Right cardiac atrium (tissue), 5 donors: ENCODE measurements around the gene LRP3. TPM values are rescaled to one million over a fixed set of nuclear protein-coding genes. Genes with fewer than 3 reads are reported as not detected.

Source experiments
- ATAC-seq, 2 donors: fragments of 200-7000 bp; cut with Tn5 transposase; one replicate each; pipeline versions ENCODE4 v1.8.0 to v1.9.1; 2020; ENCODE audit warnings: moderate library complexity in 2 of 2, mild to moderate bottlenecking in 1 of 2
- DNase-seq, 3 donors: peaks; one replicate each; pipeline ENCODE4 v3.0.0-alpha.2; 2020
- H3K27ac ChIP-seq: one replicate; pipeline ENCODE4 v1.5.1; 2013; ENCODE audit warnings: mild to moderate bottlenecking, low read length, control low read depth, moderate library complexity
- H3K27me3 ChIP-seq: one replicate; pipeline ENCODE4 v1.6.1; 2013; ENCODE audit not compliant: control insufficient read depth, insufficient read depth
- H3K4me1 ChIP-seq: one replicate; pipeline ENCODE4 v1.6.1; 2013; ENCODE audit warnings: low read length; ENCODE audit not compliant: control insufficient read depth, insufficient read depth
- H3K4me3 ChIP-seq: one replicate; pipeline ENCODE4 v1.5.1; 2013; ENCODE audit warnings: low read length, control low read depth
- H3K9me3 ChIP-seq: one replicate; pipeline ENCODE4 v1.6.1; 2013; ENCODE audit warnings: low read length; ENCODE audit not compliant: control insufficient read depth
- WGBS: extraction: QIAGEN DNeasy Blood & Tissue Kit; methylation state at CpG from one replicate; pipeline ENCODE4 v1.1.7; 2013; 5-methylcytosine and 5-hydroxymethylcytosine counted together
- intact Hi-C, 4 donors: fragments of 100-400 bp; cut with DNase I; formaldehyde crosslinking; loops; one replicate each; pipeline versions ENCODE4 v1.11.0 to v1.14.0; 2022 to 2023
- polyA plus RNA-seq: library from polyadenylated mRNA; stranded (reverse); fragments of 200-250 nt; gene quantifications from one replicate; pipeline ENCODE4 v1.2.3, GENCODE V29; 2013
- total RNA-seq, 4 donors: library from RNA; stranded (reverse); fragmentation: NEBNext Ultra II Directional; extraction: Animal tissue kit (Norgen Biotek cat#: 25700); gene quantifications; one replicate each; pipeline ENCODE4 v1.2.1, GENCODE V29; 2021
- donor health status: healthy with polysubstance abuse.
- donor health status: DM: no; HTN: yes; CAD: no.
- donor health status: DM: no; HTN: no; CAD: no.
- donor health status: DM: no; HTN: yes; CAD: no; lungs with severe emphysema.
- donor health status: DM: yes; HTN: yes; CAD: no.

Gene LRP3
- total and polyA plus RNA-seq, 5 donors: 13.2 to 20.7 (median 14.8) TPM

DNA sequence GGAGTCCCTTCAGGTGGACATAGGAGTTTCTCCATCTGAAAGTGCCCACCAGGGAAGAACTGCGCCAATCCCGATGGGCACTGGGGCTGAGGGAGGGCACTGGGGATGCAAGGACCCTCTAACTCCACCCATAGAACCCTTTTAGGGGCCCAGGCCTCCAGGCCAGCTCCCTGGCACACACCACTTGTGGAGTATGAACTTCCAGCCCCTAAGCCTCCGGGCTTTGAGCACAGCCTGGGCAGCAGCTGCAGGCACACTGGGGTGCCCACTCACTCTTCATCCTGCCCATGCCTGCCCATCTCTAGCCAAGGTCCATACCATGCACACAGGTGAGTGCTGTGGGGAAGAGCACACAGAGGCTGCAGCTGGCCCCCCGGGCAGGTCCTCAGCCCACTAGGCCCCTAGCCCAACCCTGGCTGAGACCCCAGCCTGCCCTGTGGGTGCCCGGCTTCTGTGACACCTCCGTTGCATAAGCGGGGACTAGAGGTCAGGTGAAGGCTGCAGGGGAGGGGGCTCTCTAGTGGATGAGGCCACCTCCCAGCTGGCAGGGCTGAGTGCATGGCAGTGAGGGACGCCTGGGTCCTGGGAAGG lies 46.1 kb downstream of the LRP3 start:
- Histone ChIP-seq H3K4me1 (no peaks in the 10 kb centered on the region), H3K9me3 (no peaks in the 10 kb centered on the region), H3K27ac (no peak overlapping the region), H3K27me3 (no peaks in the 10 kb centered on the region), H3K4me3 (no peak overlapping the region)
- ATAC-seq: no peak
- DNase-seq: peak in 1 of 3 donors; percentile 14
- intact Hi-C loops: loop anchor here in 1 of 4 donors (2.0 kb wide), 1 partner anchor 167 kb away; no protein-coding TSS in a partner anchor
- 79% methylated on average over 8 of the region's 8 CpGs for WGBS

DNA sequence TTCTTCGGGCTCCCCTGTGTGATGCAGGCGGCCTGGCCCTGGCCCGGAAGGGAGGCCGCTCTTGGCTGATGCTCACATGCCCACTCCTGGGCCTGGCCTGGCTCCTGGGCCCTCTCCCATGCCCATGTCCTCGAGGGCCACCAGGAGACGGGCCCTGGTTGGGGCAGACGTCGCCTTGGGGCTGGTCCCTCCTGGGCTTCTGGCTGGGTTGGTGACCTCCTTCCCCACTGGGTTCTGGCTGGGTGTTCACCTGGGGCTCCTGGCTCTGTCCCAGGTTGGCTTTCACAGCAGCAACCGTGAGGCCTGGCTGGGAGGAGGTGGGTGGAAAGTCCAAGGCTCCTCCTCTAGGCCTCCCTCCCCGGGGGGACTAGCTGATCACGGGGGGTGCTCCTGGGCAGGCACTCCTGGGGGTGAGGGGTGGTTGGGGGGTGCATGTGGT lies 47.0 kb downstream of the LRP3 start:
- intact Hi-C loops: loop anchor here in 1 of 4 donors (2.0 kb wide), 1 partner anchor 166 kb away; no protein-coding TSS in a partner anchor
- Histone ChIP-seq H3K4me3 (no peak overlapping the region), H3K4me1 (no peaks in the 10 kb centered on the region), H3K27me3 (no peaks in the 10 kb centered on the region), H3K9me3 (no peaks in the 10 kb centered on the region), H3K27ac (no peak overlapping the region)
- no peak for ATAC-seq
- DNase-seq: peak in 1 of 3 donors; percentile 55
- 68% methylated on average over 11 of the region's 11 CpGs for WGBS

DNA sequence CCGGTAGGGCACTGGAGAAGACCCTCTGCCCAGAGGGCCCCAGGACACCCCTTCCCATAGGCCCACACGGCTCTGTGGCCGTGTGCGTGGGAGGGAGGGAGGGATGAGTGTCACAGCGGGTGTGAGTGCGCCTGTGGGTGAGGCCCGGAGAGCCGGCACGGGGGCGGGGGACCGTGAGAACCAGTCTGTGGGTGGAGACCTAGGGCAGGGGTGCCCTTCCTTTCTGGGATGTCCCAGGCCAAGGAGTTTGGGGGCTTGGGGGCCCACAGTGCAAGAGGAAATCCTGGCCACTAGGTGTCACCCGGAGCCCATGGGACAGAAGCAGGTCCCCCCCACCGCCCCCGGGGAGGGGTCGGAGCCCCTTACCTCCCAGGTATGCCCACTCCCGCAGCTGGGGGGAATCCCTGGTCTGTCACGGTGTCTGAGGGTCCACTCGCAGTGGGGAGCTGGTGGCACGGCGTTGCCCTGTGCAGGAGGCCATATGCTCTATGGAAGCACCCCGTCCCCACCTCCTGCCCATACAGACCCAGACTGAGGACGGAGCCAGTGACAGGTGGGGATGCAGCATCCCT lies 47.5 kb downstream of the LRP3 start:
- intact Hi-C loops: loop anchor here in 2 of 4 donors (2.0 kb wide), 1 partner anchor 165 kb away; no protein-coding TSS in a partner anchor
- WGBS: 19% methylated on average over 22 of the region's 22 CpGs
- ATAC-seq (peak; percentile 56 to 62), DNase-seq (peak in 2 of 3 donors; percentile 60 to 66)
- Histone ChIP-seq H3K4me1 (no peaks in the 10 kb centered on the region), H3K27me3 (no peaks in the 10 kb centered on the region), H3K27ac (no peak overlapping the region), H3K9me3 (no peaks in the 10 kb centered on the region), H3K4me3 (no peak overlapping the region)

GRCh38 chr19:33242131-33242530 lies 48.0 kb downstream of the LRP3 start:
- Histone ChIP-seq H3K27me3 (no peaks in the 10 kb centered on the region), H3K9me3 (no peaks in the 10 kb centered on the region), H3K4me3 (no peak overlapping the region), H3K4me1 (no peaks in the 10 kb centered on the region), H3K27ac (no peak overlapping the region)
- 75% methylated on average over 10 of the region's 10 CpGs for WGBS
- intact Hi-C loops: loop anchor here in 1 of 4 donors (2.0 kb wide), 1 partner anchor 165 kb away; no protein-coding TSS in a partner anchor
- DNase-seq (no peak), ATAC-seq (no peak)

GRCh38 chr19:33242911-33243310 lies 48.8 kb downstream of the LRP3 start:
- ATAC-seq (no peak), DNase-seq (peak in 1 of 3 donors; percentile 15)
- Histone ChIP-seq H3K27ac (no peak overlapping the region), H3K4me3 (no peak overlapping the region), H3K27me3 (no peaks in the 10 kb centered on the region), H3K9me3 (no peaks in the 10 kb centered on the region), H3K4me1 (no peaks in the 10 kb centered on the region)
- intact Hi-C loops: loop anchor here in 1 of 4 donors (2.0 kb wide), 1 partner anchor 164 kb away; no protein-coding TSS in a partner anchor
- 75% methylated on average over 6 of the region's 6 CpGs for WGBS

DNA sequence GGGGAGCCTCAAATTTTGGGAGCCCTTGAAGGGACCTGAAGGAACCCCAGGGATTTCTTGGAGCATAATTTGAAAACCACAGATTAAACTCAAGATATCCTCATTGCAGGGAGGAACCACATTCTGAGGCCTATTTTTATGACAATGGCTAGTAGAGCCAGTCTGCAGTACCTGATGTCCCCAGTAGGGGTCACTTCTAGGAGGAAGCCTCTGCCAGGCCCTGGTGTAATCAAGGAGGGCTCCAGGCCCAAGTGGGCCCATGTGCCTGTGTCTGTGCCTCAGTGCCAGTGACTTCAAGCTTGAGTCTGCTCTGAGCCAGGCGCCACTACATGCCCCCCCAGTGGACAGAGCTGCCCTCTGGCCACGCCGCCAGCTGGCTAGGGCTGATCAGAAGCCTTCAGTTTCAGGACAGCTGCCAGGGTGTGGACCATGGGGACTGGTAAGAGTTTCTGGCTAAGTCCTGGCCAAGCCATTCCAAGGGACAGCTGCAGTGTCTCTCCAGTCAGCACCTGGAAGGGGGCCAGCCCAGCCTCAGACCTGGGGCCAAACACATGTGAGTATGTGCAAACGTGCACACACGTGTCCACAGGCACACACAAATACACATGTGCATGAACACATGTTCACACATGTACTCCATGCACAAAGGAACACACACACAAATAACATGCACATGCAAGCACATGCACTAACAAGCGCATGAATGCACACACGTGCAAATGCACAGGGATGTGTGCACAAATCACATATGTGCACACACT lies 52.0 kb downstream of the LRP3 start:
- WGBS: 63% methylated on average over 7 of the region's 7 CpGs
- no peaks in the 10 kb centered on the region for H3K9me3 ChIP-seq
- ATAC-seq (peak in 1 of 2 donors; percentile 40), DNase-seq (peak; percentile 67 to 80 (median 79))
- no peak overlapping the region for H3K4me3 ChIP-seq
- no peak overlapping the region for H3K27ac ChIP-seq
- intact Hi-C loops: no loop called here
- no peaks in the 10 kb centered on the region for H3K4me1 ChIP-seq
- no peaks in the 10 kb centered on the region for H3K27me3 ChIP-seq

DNA sequence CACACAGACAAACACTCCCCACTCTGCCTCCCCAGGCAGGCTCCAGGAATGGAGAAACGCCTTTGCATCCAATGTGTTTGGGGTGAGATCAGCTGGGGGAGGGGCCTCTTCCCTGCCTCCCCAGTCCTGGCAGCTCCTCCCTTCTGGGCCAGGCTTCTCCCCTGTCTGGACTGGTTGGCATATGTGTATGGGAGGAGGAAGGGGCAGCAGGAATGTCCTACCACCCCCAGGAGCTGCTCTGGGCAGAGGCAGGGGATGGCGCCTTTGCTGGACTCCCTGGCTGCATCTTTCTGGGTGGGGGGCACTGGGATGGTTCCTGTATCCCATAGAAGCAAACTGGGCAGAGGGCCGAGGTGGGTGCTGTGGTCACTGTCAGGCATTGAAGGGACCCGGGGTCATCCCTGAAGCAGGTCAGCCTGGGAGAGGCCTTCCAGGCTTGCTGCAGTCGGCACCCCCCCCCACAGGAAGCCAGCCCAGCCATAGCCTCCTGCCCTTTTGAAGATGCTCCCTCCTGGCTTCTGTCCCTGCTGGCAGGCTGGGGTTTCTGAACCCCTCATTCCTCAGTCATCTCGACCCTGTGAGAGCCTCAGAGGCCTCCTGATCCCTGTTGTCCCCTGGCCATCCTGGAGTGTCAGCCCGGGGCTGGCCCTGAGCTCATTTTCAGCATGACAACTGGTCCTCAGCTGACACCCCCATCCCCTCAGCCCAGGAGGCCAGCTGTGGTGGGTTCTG lies 52.7 kb downstream of the LRP3 start:
- DNase-seq (no peak), ATAC-seq (no peak)
- H3K9me3 ChIP-seq: no peaks in the 10 kb centered on the region
- 70% methylated on average over 7 of the region's 7 CpGs for WGBS
- intact Hi-C loops: no loop called here
- H3K4me3 ChIP-seq: no peak overlapping the region
- no peaks in the 10 kb centered on the region for H3K27me3 ChIP-seq
- no peak overlapping the region for H3K27ac ChIP-seq
- H3K4me1 ChIP-seq: no peaks in the 10 kb centered on the region

DNA sequence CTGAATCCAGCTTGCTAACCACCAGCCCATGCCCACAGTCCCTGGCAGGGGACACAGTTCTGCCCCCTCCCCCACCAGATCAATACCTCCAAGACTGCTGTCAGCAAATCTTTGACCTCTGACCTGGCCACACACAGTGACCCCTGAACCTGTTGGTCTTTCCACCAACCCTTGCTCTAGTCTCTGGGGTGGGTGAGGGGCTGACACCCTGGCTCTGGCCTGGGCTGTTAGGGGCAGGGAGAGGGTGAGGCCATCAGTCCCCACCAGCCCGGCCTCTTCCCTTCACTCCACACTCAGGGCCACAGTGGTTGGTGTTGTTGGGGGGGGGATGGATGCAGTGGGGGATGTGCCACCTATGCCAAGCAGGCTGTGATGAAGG lies 53.3 kb downstream of the LRP3 start:
- no peak for ATAC-seq
- Histone ChIP-seq H3K27ac (no peak overlapping the region), H3K4me3 (no peak overlapping the region), H3K9me3 (no peaks in the 10 kb centered on the region), H3K27me3 (no peaks in the 10 kb centered on the region), H3K4me1 (no peaks in the 10 kb centered on the region)
- WGBS: 100% methylated on average over 1 of the region's 1 CpG
- no peak for DNase-seq
- intact Hi-C loops: no loop called here

- Histone ChIP-seq H3K27me3 (no peaks in the 10 kb centered on the region), H3K9me3 (no peaks in the 10 kb centered on the region), H3K27ac (no peak overlapping the region), H3K4me1 (no peaks in the 10 kb centered on the region), H3K4me3 (no peak overlapping the region)
- intact Hi-C loops: no loop called here
- 76% methylated on average over 8 of the region's 8 CpGs for WGBS
- ATAC-seq (no peak), DNase-seq (no peak)
Observed at GRCh38 chr19:33248104-33248503, 54.0 kb downstream of the LRP3 start.

- no peaks in the 10 kb centered on the region for H3K27me3 ChIP-seq
- H3K27ac ChIP-seq: no peak overlapping the region
- H3K4me1 ChIP-seq: no peaks in the 10 kb centered on the region
- 71% methylated on average over 11 of the region's 11 CpGs for WGBS
- H3K4me3 ChIP-seq: no peak overlapping the region
- intact Hi-C loops: no loop called here
- no peaks in the 10 kb centered on the region for H3K9me3 ChIP-seq
- DNase-seq (no peak), ATAC-seq (no peak)
Observed at GRCh38 chr19:33248553-33248953, 54.4 kb downstream of the LRP3 start.
